Hindlimb muscle (tissue), 1 donor: ENCODE measurements around the gene BPGM. TPM values are rescaled to one million over a fixed set of nuclear protein-coding genes. Genes with fewer than 3 reads are reported as not detected.
"Not testable (repeated sequence)": the region's sequence is repeated elsewhere in the genome, so short reads cannot be mapped to it uniquely, and the experiment has no call there.

ENCODE experiments used
- DNase-seq: peaks from one replicate; pipeline ENCODE4 v3.0.0-alpha.2; 2013
- polyA plus RNA-seq: library from polyadenylated mRNA; unstranded; fragments of 120-200 nt; gene quantifications from one replicate; pipeline ENCODE4 v1.2.1, GENCODE V29; 2013; ENCODE audit not compliant: insufficient read length

BPGM gene
- polyA plus RNA-seq, 1 donor, result 17.0 TPM

- DNase-seq, result not testable (repeated sequence)
These were observed 18.4 kb downstream of the BPGM start for GRCh38 chr7:134665045-134665444.

GRCh38 chr7:134667899-134668298, 21.2 kb downstream of the BPGM start:
- DNase-seq, result no peak

GRCh38 chr7:134669388-134669787, 22.7 kb downstream of the BPGM start:
- no peak for DNase-seq

- DNase-seq, result no peak
These were observed 23.3 kb downstream of the BPGM start for GRCh38 chr7:134669845-134670373.

- no peak for DNase-seq
These were observed 25.0 kb downstream of the BPGM start for GRCh38 chr7:134671609-134672008.

GRCh38 chr7:134674424-134674823, 27.8 kb downstream of the BPGM start:
- DNase-seq, result no peak

GRCh38 chr7:134676743-134677142, 30.1 kb downstream of the BPGM start:
- DNase-seq, result no peak

- DNase-seq, result no peak
These were observed 31.5 kb downstream of the BPGM start for GRCh38 chr7:134678115-134678514.

GRCh38 chr7:134679006-134679405, 32.4 kb downstream of the BPGM start:
- DNase-seq, result no peak

GRCh38 chr7:134684165-134684564, 37.5 kb downstream of the BPGM start:
- DNase-seq, result no peak

- DNase-seq, result no peak
These were observed 38.6 kb downstream of the BPGM start for GRCh38 chr7:134685250-134685649.

- no peak for DNase-seq
These were observed 40.1 kb downstream of the BPGM start for GRCh38 chr7:134686786-134687185.

GRCh38 chr7:134689550-134689949, 42.9 kb downstream of the BPGM start:
- DNase-seq, result not testable (repeated sequence)

- peak; percentile 56 for DNase-seq
These were observed 43.4 kb downstream of the BPGM start for GRCh38 chr7:134690016-134690415.

- no peak for DNase-seq
These were observed 44.2 kb downstream of the BPGM start for GRCh38 chr7:134690614-134691504.

- DNase-seq, result no peak
These were observed 45.1 kb downstream of the BPGM start for GRCh38 chr7:134691546-134692343.

- DNase-seq, result no peak
These were observed 45.7 kb downstream of the BPGM start for GRCh38 chr7:134692344-134692705.

GRCh38 chr7:134693256-134693655, 46.6 kb downstream of the BPGM start:
- DNase-seq, result no peak

GRCh38 chr7:134694299-134694698, 47.6 kb downstream of the BPGM start:
- no peak for DNase-seq

GRCh38 chr7:134694767-134695166, 48.1 kb downstream of the BPGM start:
- no peak for DNase-seq

GRCh38 chr7:134695321-134695860, 48.7 kb downstream of the BPGM start:
- no peak for DNase-seq

- DNase-seq, result no peak
These were observed 49.6 kb downstream of the BPGM start for GRCh38 chr7:134696261-134696660.

- DNase-seq, result no peak
These were observed 50.7 kb downstream of the BPGM start for GRCh38 chr7:134697205-134697886.
